ENCODE data around the gene SCUBE1. TPM values are rescaled to one million over a fixed set of nuclear protein-coding genes. Genes with fewer than 3 reads are reported as not detected.

The SCUBE1 gene
- total RNA-seq, 4 donors from 2014 or later: 81.3 to 214 (median 141) TPM

- 85 to 86% methylated on average over 8 of the region's 9 CpGs for WGBS, 2 donors
- no peak for DNase-seq (ENCODE audit: low spot score in 2 of 2)
- Histone ChIP-seq H3K36me3 (peaks cover 0 to 24% (median 0%) of the 10 kb centered on the region in 3 donors), H3K9me3 (no peaks in the 10 kb centered on the region), H3K27ac (no peak overlapping the region), H3K27me3 (no peaks in the 10 kb centered on the region), H3K4me1 (no peaks in the 10 kb centered on the region), H3K4me3 (no peak overlapping the region)
- no peak for TF ChIP-seq EP300 (IDR thresholded peaks at IDR 0.05)
- TF ChIP-seq POLR2A (IDR thresholded peaks at IDR 0.05): no peak
- TF ChIP-seq, protein P1, sequence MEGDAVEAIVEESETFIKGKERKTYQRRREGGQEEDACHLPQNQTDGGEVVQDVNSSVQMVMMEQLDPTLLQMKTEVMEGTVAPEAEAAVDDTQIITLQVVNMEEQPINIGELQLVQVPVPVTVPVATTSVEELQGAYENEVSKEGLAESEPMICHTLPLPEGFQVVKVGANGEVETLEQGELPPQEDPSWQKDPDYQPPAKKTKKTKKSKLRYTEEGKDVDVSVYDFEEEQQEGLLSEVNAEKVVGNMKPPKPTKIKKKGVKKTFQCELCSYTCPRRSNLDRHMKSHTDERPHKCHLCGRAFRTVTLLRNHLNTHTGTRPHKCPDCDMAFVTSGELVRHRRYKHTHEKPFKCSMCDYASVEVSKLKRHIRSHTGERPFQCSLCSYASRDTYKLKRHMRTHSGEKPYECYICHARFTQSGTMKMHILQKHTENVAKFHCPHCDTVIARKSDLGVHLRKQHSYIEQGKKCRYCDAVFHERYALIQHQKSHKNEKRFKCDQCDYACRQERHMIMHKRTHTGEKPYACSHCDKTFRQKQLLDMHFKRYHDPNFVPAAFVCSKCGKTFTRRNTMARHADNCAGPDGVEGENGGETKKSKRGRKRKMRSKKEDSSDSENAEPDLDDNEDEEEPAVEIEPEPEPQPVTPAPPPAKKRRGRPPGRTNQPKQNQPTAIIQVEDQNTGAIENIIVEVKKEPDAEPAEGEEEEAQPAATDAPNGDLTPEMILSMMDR (IDR thresholded peaks at IDR 0.05): no peak
These were observed 137.9 kb downstream of the SCUBE1 start for GRCh38 chr22:43205261-43205691.

DNA sequence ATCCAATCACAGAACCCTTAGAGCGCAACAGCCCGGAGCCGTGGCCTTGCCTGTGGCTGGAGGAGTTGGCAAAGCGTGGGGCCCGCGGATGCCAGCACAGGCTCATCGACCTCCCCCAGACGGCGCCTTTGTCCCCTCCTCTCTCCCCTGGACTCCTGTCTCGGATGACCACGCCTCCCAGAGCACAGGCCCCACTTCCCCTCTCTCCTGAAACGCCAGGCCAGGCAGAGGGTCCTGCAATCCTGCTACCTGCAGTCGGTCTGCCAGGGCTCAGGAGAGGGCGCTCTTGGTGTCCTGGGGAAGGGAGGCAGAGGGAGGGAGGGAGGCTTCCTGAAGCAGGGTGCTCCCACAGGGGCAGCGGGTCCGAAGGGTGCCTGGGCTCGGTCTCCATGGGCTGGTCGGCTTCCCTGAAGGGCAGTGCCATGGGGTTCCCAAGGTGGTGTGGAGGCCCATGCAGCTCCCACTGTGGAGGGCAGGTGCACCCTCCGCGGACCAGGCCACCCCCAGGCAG is 139.6 kb downstream of the SCUBE1 start:
- DNase-seq (ENCODE audit: low spot score in 2 of 2): no peak

DNA sequence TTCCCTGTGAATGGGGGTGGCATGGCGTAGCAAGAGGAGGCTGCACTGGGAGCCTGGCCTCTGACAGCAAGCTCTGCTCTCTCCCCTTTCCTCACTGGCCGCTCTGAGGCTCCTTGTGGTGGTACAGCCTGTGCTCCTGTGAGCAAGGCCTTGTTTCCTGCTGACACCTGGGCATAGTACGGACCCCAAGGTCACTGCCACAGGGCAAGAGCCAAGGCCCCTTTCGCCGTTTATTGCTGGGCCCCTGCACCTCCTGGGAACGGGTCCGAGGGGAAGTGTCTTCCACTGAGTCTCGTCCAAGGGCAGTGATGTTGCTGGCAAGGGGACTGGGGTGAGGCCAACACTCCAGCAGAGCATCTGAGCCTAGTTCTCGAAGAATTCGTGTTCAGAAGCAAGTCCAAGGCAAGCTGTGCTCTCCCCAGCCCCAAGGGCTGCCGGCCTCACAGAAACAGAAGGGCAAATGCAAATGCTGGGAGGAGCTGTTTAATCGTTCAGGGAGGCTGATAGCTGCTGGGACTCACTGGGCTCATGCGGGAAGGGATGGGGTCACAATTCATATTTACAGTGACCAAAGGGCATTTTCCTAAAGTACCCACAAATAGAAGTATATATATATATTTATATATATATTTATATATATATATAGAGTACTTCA is 140.3 kb downstream of the SCUBE1 start:
- WGBS, 2 donors: 66 to 72% methylated on average over 12 to 13 of the region's 13 CpGs
- no peak overlapping the region for H3K27ac ChIP-seq
- peaks cover 0 to 8% of the 10 kb centered on the region in 2 donors for H3K27me3 ChIP-seq
- no peak overlapping the region for H3K4me3 ChIP-seq
- no peak for TF ChIP-seq EP300 (IDR thresholded peaks at IDR 0.05)
- TF ChIP-seq POLR2A (IDR thresholded peaks at IDR 0.05): no peak
- TF ChIP-seq, protein P1 (IDR thresholded peaks at IDR 0.05): no peak
- no peaks in the 10 kb centered on the region for H3K9me3 ChIP-seq
- no peak for DNase-seq (ENCODE audit: low spot score in 2 of 2)
- no peaks in the 10 kb centered on the region for H3K4me1 ChIP-seq
- H3K36me3 ChIP-seq: peaks cover 0 to 14% (median 0%) of the 10 kb centered on the region in 3 donors

More for the DNA sequence above, 139.6 kb downstream of the SCUBE1 start:
- no peaks in the 10 kb centered on the region for H3K4me1 ChIP-seq
- 48 to 58% methylated on average over 14 to 20 of the region's 20 CpGs for WGBS, 2 donors
- H3K36me3 ChIP-seq: peaks cover 0 to 14% (median 0%) of the 10 kb centered on the region in 3 donors
- no peak overlapping the region for H3K27ac ChIP-seq
- H3K9me3 ChIP-seq: no peaks in the 10 kb centered on the region
- H3K27me3 ChIP-seq: peaks cover 0 to 4% of the 10 kb centered on the region in 2 donors
- H3K4me3 ChIP-seq: no peak overlapping the region
- no peak for TF ChIP-seq POLR2A (IDR thresholded peaks at IDR 0.05)
- TF ChIP-seq EP300 (IDR thresholded peaks at IDR 0.05): no peak
- TF ChIP-seq, protein P1 (IDR thresholded peaks at IDR 0.05): no peak

GRCh38 chr22:43202326-43202725 is 140.8 kb downstream of the SCUBE1 start:
- WGBS, 2 donors: 91 to 96% methylated on average over 10 of the region's 10 CpGs
- Histone ChIP-seq H3K36me3 (peaks cover 0 to 14% (median 0%) of the 10 kb centered on the region in 3 donors), H3K9me3 (no peaks in the 10 kb centered on the region)

More at GRCh38 chr22:43202326-43202725, 140.8 kb downstream of the SCUBE1 start:
- no peak overlapping the region for H3K27ac ChIP-seq
- no peak for DNase-seq (ENCODE audit: low spot score in 2 of 2)
- TF ChIP-seq POLR2A (IDR thresholded peaks at IDR 0.05): no peak
- TF ChIP-seq, protein P1 (IDR thresholded peaks at IDR 0.05): no peak
- peaks cover 0 to 8% of the 10 kb centered on the region in 2 donors for H3K27me3 ChIP-seq
- H3K4me3 ChIP-seq: no peak overlapping the region
- no peaks in the 10 kb centered on the region for H3K4me1 ChIP-seq
